ENCODE data around the gene DCAF12.
A peak's percentile ranks its signal among the peaks of the same experiment; 100 is the strongest.

DCAF12 gene

GRCh38 chr9:34087370-34087769, 39.1 kb downstream of the DCAF12 start:
- Histone ChIP-seq H3K4me1 (ENCODE audit: insufficient read depth, low read length) (peaks cover 12% of the 10 kb centered on the region), H3K36me3 (ENCODE audit: insufficient read depth, low read length) (peaks cover 41% of the 10 kb centered on the region), H3K9me3 (ENCODE audit: low read length) (no peaks in the 10 kb centered on the region), H3K27ac (ENCODE audit: low read depth, low read length) (no peak overlapping the region), H3K4me3 (ENCODE audit: low read depth in 1 of 2, low read length in 2 of 2) (no peak overlapping the region), H3K27me3 (ENCODE audit: control insufficient read depth in 1 of 2, insufficient read depth in 2 of 2, low read length in 2 of 2) (no peaks in the 10 kb centered on the region), H3K9ac (ENCODE audit: low read length) (no peak overlapping the region)

- no peaks in the 10 kb centered on the region for H3K9me3 ChIP-seq (ENCODE audit: low read length)
- H3K27ac ChIP-seq (ENCODE audit: low read depth, low read length), result no peak overlapping the region
- no peaks in the 10 kb centered on the region for H3K27me3 ChIP-seq (ENCODE audit: control insufficient read depth in 1 of 2, insufficient read depth in 2 of 2, low read length in 2 of 2)
- peaks cover 12% of the 10 kb centered on the region for H3K4me1 ChIP-seq (ENCODE audit: insufficient read depth, low read length)
- no peak overlapping the region for H3K4me3 ChIP-seq (ENCODE audit: low read depth in 1 of 2, low read length in 2 of 2)
- no peak overlapping the region for H3K9ac ChIP-seq (ENCODE audit: low read length)
- peaks cover 41% of the 10 kb centered on the region for H3K36me3 ChIP-seq (ENCODE audit: insufficient read depth, low read length)
Observed at GRCh38 chr9:34086864-34087263, 39.6 kb downstream of the DCAF12 start.

GRCh38 chr9:34085581-34086500, 40.7 kb downstream of the DCAF12 start:
- H3K36me3 ChIP-seq (ENCODE audit: insufficient read depth, low read length), result peaks cover 36% of the 10 kb centered on the region
- H3K4me1 ChIP-seq (ENCODE audit: insufficient read depth, low read length), result peaks cover 12% of the 10 kb centered on the region
- H3K9ac ChIP-seq (ENCODE audit: low read length), result no peak overlapping the region
- no peak overlapping the region for H3K27ac ChIP-seq (ENCODE audit: low read depth, low read length)
- H3K27me3 ChIP-seq (ENCODE audit: control insufficient read depth in 1 of 2, insufficient read depth in 2 of 2, low read length in 2 of 2), result no peaks in the 10 kb centered on the region
- H3K4me3 ChIP-seq (ENCODE audit: low read depth in 1 of 2, low read length in 2 of 2), result no peak overlapping the region
- H3K9me3 ChIP-seq (ENCODE audit: low read length), result no peaks in the 10 kb centered on the region

- no peak overlapping the region for H3K9ac ChIP-seq (ENCODE audit: low read length)
Observed at GRCh38 chr9:34084562-34084961, 41.9 kb downstream of the DCAF12 start.

GRCh38 chr9:34079181-34079580, 47.3 kb downstream of the DCAF12 start:
- Histone ChIP-seq H3K4me1 (ENCODE audit: insufficient read depth, low read length) (peaks cover 2% of the 10 kb centered on the region), H3K9ac (ENCODE audit: low read length) (no peak overlapping the region), H3K9me3 (ENCODE audit: low read length) (no peaks in the 10 kb centered on the region), H3K36me3 (ENCODE audit: insufficient read depth, low read length) (no peaks in the 10 kb centered on the region), H3K4me3 (ENCODE audit: low read depth in 1 of 2, low read length in 2 of 2) (no peak overlapping the region), H3K27ac (ENCODE audit: low read depth, low read length) (no peak overlapping the region), H3K27me3 (ENCODE audit: control insufficient read depth in 1 of 2, insufficient read depth in 2 of 2, low read length in 2 of 2) (no peaks in the 10 kb centered on the region)

More at GRCh38 chr9:34084562-34084961, 41.9 kb downstream of the DCAF12 start:
- Histone ChIP-seq H3K27ac (ENCODE audit: low read depth, low read length) (peak overlapping the region; percentile 70), H3K4me1 (ENCODE audit: insufficient read depth, low read length) (peaks cover 12% of the 10 kb centered on the region), H3K27me3 (ENCODE audit: control insufficient read depth in 1 of 2, insufficient read depth in 2 of 2, low read length in 2 of 2) (no peaks in the 10 kb centered on the region), H3K36me3 (ENCODE audit: insufficient read depth, low read length) (peaks cover 29% of the 10 kb centered on the region), H3K9me3 (ENCODE audit: low read length) (no peaks in the 10 kb centered on the region), H3K4me3 (ENCODE audit: low read depth in 1 of 2, low read length in 2 of 2) (no peak overlapping the region)

- Histone ChIP-seq H3K4me1 (ENCODE audit: insufficient read depth, low read length) (peaks cover 13% of the 10 kb centered on the region), H3K9ac (ENCODE audit: low read length) (peak overlapping the region; percentile 36), H3K27ac (ENCODE audit: low read depth, low read length) (peak overlapping the region; percentile 52)
Observed at GRCh38 chr9:34072868-34073590, 53.5 kb downstream of the DCAF12 start.

GRCh38 chr9:34072410-34072809, 54.1 kb downstream of the DCAF12 start:
- H3K9ac ChIP-seq (ENCODE audit: low read length), result no peak overlapping the region
- H3K27ac ChIP-seq (ENCODE audit: low read depth, low read length), result no peak overlapping the region
- H3K9me3 ChIP-seq (ENCODE audit: low read length), result no peaks in the 10 kb centered on the region
- no peaks in the 10 kb centered on the region for H3K36me3 ChIP-seq (ENCODE audit: insufficient read depth, low read length)
- H3K4me1 ChIP-seq (ENCODE audit: insufficient read depth, low read length), result peaks cover 13% of the 10 kb centered on the region
- H3K4me3 ChIP-seq (ENCODE audit: low read depth in 1 of 2, low read length in 2 of 2), result peak overlapping the region in 1 of 2 donors; percentile 16
- no peaks in the 10 kb centered on the region for H3K27me3 ChIP-seq (ENCODE audit: control insufficient read depth in 1 of 2, insufficient read depth in 2 of 2, low read length in 2 of 2)

More at GRCh38 chr9:34072868-34073590, 53.5 kb downstream of the DCAF12 start:
- Histone ChIP-seq H3K4me3 (ENCODE audit: low read depth in 1 of 2, low read length in 2 of 2) (peak overlapping the region in 1 of 2 donors; percentile 16), H3K36me3 (ENCODE audit: insufficient read depth, low read length) (no peaks in the 10 kb centered on the region), H3K27me3 (ENCODE audit: control insufficient read depth in 1 of 2, insufficient read depth in 2 of 2, low read length in 2 of 2) (no peaks in the 10 kb centered on the region), H3K9me3 (ENCODE audit: low read length) (no peaks in the 10 kb centered on the region)

GRCh38 chr9:34070606-34071324, 55.7 kb downstream of the DCAF12 start:
- Histone ChIP-seq H3K27me3 (ENCODE audit: control insufficient read depth in 1 of 2, insufficient read depth in 2 of 2, low read length in 2 of 2) (no peaks in the 10 kb centered on the region), H3K9me3 (ENCODE audit: low read length) (no peaks in the 10 kb centered on the region), H3K9ac (ENCODE audit: low read length) (no peak overlapping the region), H3K27ac (ENCODE audit: low read depth, low read length) (no peak overlapping the region), H3K4me3 (ENCODE audit: low read depth in 1 of 2, low read length in 2 of 2) (no peak overlapping the region), H3K36me3 (ENCODE audit: insufficient read depth, low read length) (no peaks in the 10 kb centered on the region), H3K4me1 (ENCODE audit: insufficient read depth, low read length) (peaks cover 13% of the 10 kb centered on the region)

- no peaks in the 10 kb centered on the region for H3K9me3 ChIP-seq (ENCODE audit: low read length)
- H3K4me1 ChIP-seq (ENCODE audit: insufficient read depth, low read length), result peaks cover 13% of the 10 kb centered on the region
- H3K9ac ChIP-seq (ENCODE audit: low read length), result no peak overlapping the region
- H3K27me3 ChIP-seq (ENCODE audit: control insufficient read depth in 1 of 2, insufficient read depth in 2 of 2, low read length in 2 of 2), result no peaks in the 10 kb centered on the region
- no peak overlapping the region for H3K4me3 ChIP-seq (ENCODE audit: low read depth in 1 of 2, low read length in 2 of 2)
- H3K36me3 ChIP-seq (ENCODE audit: insufficient read depth, low read length), result no peaks in the 10 kb centered on the region
- H3K27ac ChIP-seq (ENCODE audit: low read depth, low read length), result no peak overlapping the region
Observed at GRCh38 chr9:34069831-34070230, 56.7 kb downstream of the DCAF12 start.

- no peak overlapping the region for H3K4me3 ChIP-seq (ENCODE audit: low read depth in 1 of 2, low read length in 2 of 2)
- no peak overlapping the region for H3K9ac ChIP-seq (ENCODE audit: low read length)
- no peak overlapping the region for H3K27ac ChIP-seq (ENCODE audit: low read depth, low read length)
- H3K4me1 ChIP-seq (ENCODE audit: insufficient read depth, low read length), result no peaks in the 10 kb centered on the region
- H3K36me3 ChIP-seq (ENCODE audit: insufficient read depth, low read length), result no peaks in the 10 kb centered on the region
- H3K9me3 ChIP-seq (ENCODE audit: low read length), result no peaks in the 10 kb centered on the region
- H3K27me3 ChIP-seq (ENCODE audit: control insufficient read depth in 1 of 2, insufficient read depth in 2 of 2, low read length in 2 of 2), result no peaks in the 10 kb centered on the region
Observed at GRCh38 chr9:34065541-34065940, 61.0 kb downstream of the DCAF12 start.

- H3K36me3 ChIP-seq (ENCODE audit: insufficient read depth, low read length), result no peaks in the 10 kb centered on the region
- H3K27me3 ChIP-seq (ENCODE audit: control insufficient read depth in 1 of 2, insufficient read depth in 2 of 2, low read length in 2 of 2), result no peaks in the 10 kb centered on the region
- H3K27ac ChIP-seq (ENCODE audit: low read depth, low read length), result no peak overlapping the region
- H3K4me1 ChIP-seq (ENCODE audit: insufficient read depth, low read length), result no peaks in the 10 kb centered on the region
- H3K4me3 ChIP-seq (ENCODE audit: low read depth in 1 of 2, low read length in 2 of 2), result no peak overlapping the region
- no peak overlapping the region for H3K9ac ChIP-seq (ENCODE audit: low read length)
- H3K9me3 ChIP-seq (ENCODE audit: low read length), result no peaks in the 10 kb centered on the region
Observed at GRCh38 chr9:34059954-34060353, 66.5 kb downstream of the DCAF12 start.

All from muscle layer of colon (tissue), 2 donors.